HL-60/S4 (cell line): Measurements from ENCODE around the gene SYNE3.

Experiments
- in situ Hi-C: fragments of 300-500 bp; cut with MboI; formaldehyde crosslinking; loops from 2 replicates; pipeline ENCODE4 v1.14.3; 2022; ENCODE audit warnings: low sequenced_read_pairs

The SYNE3 gene

GRCh38 chr14:95491936-95492608 lies 24.4 kb downstream of the SYNE3 start:
- in situ Hi-C loops, result no loop called here

- in situ Hi-C loops, result no loop called here
These were observed 25.6 kb downstream of the SYNE3 start for GRCh38 chr14:95490727-95491451.

- in situ Hi-C loops, result no loop called here
These were observed 26.3 kb downstream of the SYNE3 start for GRCh38 chr14:95490138-95490509.

- in situ Hi-C loops, result no loop called here
These were observed 27.0 kb downstream of the SYNE3 start for GRCh38 chr14:95489214-95490137.

GRCh38 chr14:95488376-95489213 lies 27.9 kb downstream of the SYNE3 start:
- in situ Hi-C loops, result no loop called here

- in situ Hi-C loops, result no loop called here
These were observed 28.8 kb downstream of the SYNE3 start for GRCh38 chr14:95487669-95488084.

- in situ Hi-C loops, result no loop called here
These were observed 29.4 kb downstream of the SYNE3 start for GRCh38 chr14:95486875-95487668.

- in situ Hi-C loops, result no loop called here
These were observed 31.1 kb downstream of the SYNE3 start for GRCh38 chr14:95485222-95485819.

- in situ Hi-C loops, result no loop called here
These were observed 32.2 kb downstream of the SYNE3 start for GRCh38 chr14:95484296-95484695.

GRCh38 chr14:95483309-95484165 lies 32.9 kb downstream of the SYNE3 start:
- in situ Hi-C loops, result no loop called here

- in situ Hi-C loops, result no loop called here
These were observed 33.7 kb downstream of the SYNE3 start for GRCh38 chr14:95482627-95483308.

GRCh38 chr14:95481391-95482022 lies 34.9 kb downstream of the SYNE3 start:
- in situ Hi-C loops, result no loop called here

GRCh38 chr14:95480887-95481226 lies 35.6 kb downstream of the SYNE3 start:
- in situ Hi-C loops, result no loop called here

GRCh38 chr14:95480109-95480886 lies 36.2 kb downstream of the SYNE3 start:
- in situ Hi-C loops, result no loop called here

- in situ Hi-C loops, result no loop called here
These were observed 37.0 kb downstream of the SYNE3 start for GRCh38 chr14:95479494-95479893.

GRCh38 chr14:95478818-95479217 lies 37.6 kb downstream of the SYNE3 start:
- in situ Hi-C loops, result no loop called here

- in situ Hi-C loops, result no loop called here
These were observed 38.1 kb downstream of the SYNE3 start for GRCh38 chr14:95478309-95478708.
